Spleen (tissue), 11 donors: Measurements from ENCODE around the gene MAPK4. TPM values are rescaled to one million over a fixed set of nuclear protein-coding genes. Genes with fewer than 3 reads are reported as not detected.

Experiments used
- DNase-seq: peaks from one replicate; pipeline ENCODE4 v3.0.0-alpha.2; 2020
- H3K27ac ChIP-seq, 8 donors: fragments of 200-600 bp; sonication (generic) in 7 of 8; 1 replicate in 4 of 8; 2 replicates in 4 of 8; pipeline versions ENCODE4 v1.5.0 to v1.8.0; 2016 to 2021; ENCODE audit warnings: inconsistent platforms in 4 of 8, mild to moderate bottlenecking in 4 of 8, moderate library complexity in 1 of 8
- H3K27me3 ChIP-seq, 7 donors: fragments of 200-600 bp; sonication (generic) in 6 of 7; replicated peaks in 1 of 7; 1 replicate in 4 of 7; 2 replicates in 3 of 7; pipeline versions ENCODE4 v1.5.0 to v1.8.0; 2016 to 2021; ENCODE audit warnings: inconsistent platforms in 3 of 7, mild to moderate bottlenecking in 1 of 7
- H3K36me3 ChIP-seq, 6 donors: fragments of 200-600 bp; sonication (generic) in 5 of 6; 1 replicate in 4 of 6; 2 replicates in 2 of 6; pipeline versions ENCODE4 v1.5.0 to v1.8.0; 2016 to 2021; ENCODE audit warnings: inconsistent platforms in 2 of 6
- H3K4me1 ChIP-seq, 6 donors: fragments of 200-600 bp; sonication (generic) in 5 of 6; 1 replicate in 3 of 6; 2 replicates in 3 of 6; pipeline versions ENCODE4 v1.5.0 to v1.8.0; 2016 to 2021; ENCODE audit warnings: inconsistent platforms in 3 of 6
- H3K4me3 ChIP-seq, 8 donors: fragments of 200-600 bp; sonication (generic) in 7 of 8; 1 replicate in 4 of 8; 2 replicates in 4 of 8; pipeline versions ENCODE4 v1.5.0 to v1.8.0; 2016 to 2021; ENCODE audit warnings: inconsistent platforms in 4 of 8, mild to moderate bottlenecking in 4 of 8, moderate library complexity in 2 of 8
- H3K9me3 ChIP-seq, 8 donors: fragments of 200-600 bp; sonication (generic) in 7 of 8; 1 replicate in 4 of 8; 2 replicates in 4 of 8; pipeline versions ENCODE4 v1.5.0 to v1.8.0; 2016 to 2021; ENCODE audit warnings: inconsistent platforms in 4 of 8
- POLR2A ChIP-seq, 3 donors: fragments of 450-650 bp; IDR thresholded peaks; one replicate each; pipeline ENCODE4 v1.5.1; 2017; ENCODE audit warnings: antibody characterized with exemption in 3 of 3, mild to moderate bottlenecking in 1 of 3
- POLR2AphosphoS5 ChIP-seq, 3 donors: sonication (generic); formaldehyde crosslinking; IDR thresholded peaks; one replicate each; pipeline ENCODE4 v1.5.1; 2017; ENCODE audit warnings: antibody characterized with exemption in 3 of 3
- WGBS, 5 donors: extraction: QIAGEN DNeasy Blood & Tissue Kit in 3 of 5; methylation state at CpG; one replicate each; pipeline versions ENCODE4 v1.1.5 to v1.1.7; 2013 to 2018; 5-methylcytosine and 5-hydroxymethylcytosine counted together
- intact Hi-C: fragments of 100-400 bp; cut with DNase I; formaldehyde crosslinking; loops from one replicate; pipeline ENCODE4 v1.15.0; 2023; ENCODE audit warnings: low total_unique reads
- polyA plus RNA-seq, 3 donors: library from polyadenylated mRNA; stranded (reverse); fragments of 200-250 nt; gene quantifications; one replicate each; pipeline ENCODE4 v1.2.1, GENCODE V29; 2013
- total RNA-seq, 7 donors: library from RNA; depleted of rRNA in 3 of 7; stranded (reverse); fragments of >200 nt in 3 of 7; fragmentation: NEBNext Ultra II Directional in 4 of 7; extraction: Animal tissue kit (Norgen Biotek cat#: 25700) in 4 of 7; gene quantifications; one replicate each; pipeline versions ENCODE4 v1.1.0 to v1.2.1, GENCODE V29; 2016 to 2021
- TF ChIP-seq, protein P1 (sequence below), 11 experiments: fragments of 200-600 bp in 7 of 11; fragments of 450-650 bp in 4 of 11; sonication (generic) in 4 of 11; IDR thresholded peaks in 8 of 11; conservative IDR thresholded peaks in 3 of 11; 1 replicate in 7 of 11; 2 replicates in 4 of 11; pipeline versions ENCODE4 v1.4.0 to v1.8.0; 2016 to 2021; ENCODE audit warnings: antibody characterized with exemption in 11 of 11, inconsistent platforms in 4 of 11, mild to moderate bottlenecking in 1 of 11
- donor health status: healthy with polysubstance abuse.
- donor health status: DM: no; HTN: no; CAD: no; lungs with moderate emphysema.
- donor health status: DM: no; HTN: no; CAD: no.
- donor health status: Bipolar disorder and iron deficiency.
- donor health status: healthy.
- donor health status: DM: no; HTN: no; CAD: no.
- donor health status: DM: yes; HTN: yes; CAD: no.

The MAPK4 gene
- total and polyA plus RNA-seq, 10 donors = 0.02 to 0.29 (median 0.20) TPM; not detected in 4

- Histone ChIP-seq H3K36me3 (no peaks in the 10 kb centered on the region), H3K27ac (no peak overlapping the region), H3K4me3 (no peak overlapping the region), H3K27me3 (no peaks in the 10 kb centered on the region), H3K4me1 (no peaks in the 10 kb centered on the region), H3K9me3 (no peaks in the 10 kb centered on the region)
- intact Hi-C loops = no loop called here
- peak; percentile 2 for DNase-seq
- TF ChIP-seq POLR2A (IDR thresholded peaks at IDR 0.05) (no peak), POLR2AphosphoS5 (IDR thresholded peaks at IDR 0.05) (no peak)
- TF ChIP-seq, protein P1, sequence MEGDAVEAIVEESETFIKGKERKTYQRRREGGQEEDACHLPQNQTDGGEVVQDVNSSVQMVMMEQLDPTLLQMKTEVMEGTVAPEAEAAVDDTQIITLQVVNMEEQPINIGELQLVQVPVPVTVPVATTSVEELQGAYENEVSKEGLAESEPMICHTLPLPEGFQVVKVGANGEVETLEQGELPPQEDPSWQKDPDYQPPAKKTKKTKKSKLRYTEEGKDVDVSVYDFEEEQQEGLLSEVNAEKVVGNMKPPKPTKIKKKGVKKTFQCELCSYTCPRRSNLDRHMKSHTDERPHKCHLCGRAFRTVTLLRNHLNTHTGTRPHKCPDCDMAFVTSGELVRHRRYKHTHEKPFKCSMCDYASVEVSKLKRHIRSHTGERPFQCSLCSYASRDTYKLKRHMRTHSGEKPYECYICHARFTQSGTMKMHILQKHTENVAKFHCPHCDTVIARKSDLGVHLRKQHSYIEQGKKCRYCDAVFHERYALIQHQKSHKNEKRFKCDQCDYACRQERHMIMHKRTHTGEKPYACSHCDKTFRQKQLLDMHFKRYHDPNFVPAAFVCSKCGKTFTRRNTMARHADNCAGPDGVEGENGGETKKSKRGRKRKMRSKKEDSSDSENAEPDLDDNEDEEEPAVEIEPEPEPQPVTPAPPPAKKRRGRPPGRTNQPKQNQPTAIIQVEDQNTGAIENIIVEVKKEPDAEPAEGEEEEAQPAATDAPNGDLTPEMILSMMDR (IDR thresholded peaks at IDR 0.05 in 8 of 11, conservative IDR thresholded peaks at IDR 0.05 in 3 of 11) = no peak
- 67 to 82% (median 77%) methylated on average over 7 of the region's 7 CpGs for WGBS, 5 donors
Observed at GRCh38 chr18:50707855-50708469, 148.1 kb downstream of the MAPK4 start.

GRCh38 chr18:50709193-50709592 is 149.3 kb downstream of the MAPK4 start:
- no peaks in the 10 kb centered on the region for H3K4me1 ChIP-seq
- H3K36me3 ChIP-seq = no peaks in the 10 kb centered on the region
- no peak overlapping the region for H3K4me3 ChIP-seq
- H3K27me3 ChIP-seq = no peaks in the 10 kb centered on the region
- H3K27ac ChIP-seq = no peak overlapping the region
- no peaks in the 10 kb centered on the region for H3K9me3 ChIP-seq
- intact Hi-C loops = no loop called here
- TF ChIP-seq POLR2A (IDR thresholded peaks at IDR 0.05) = no peak
- DNase-seq = peak; percentile 42
- 84 to 91% (median 87%) methylated on average over 7 of the region's 7 CpGs for WGBS, 5 donors

GRCh38 chr18:50711386-50711785 is 151.5 kb downstream of the MAPK4 start:
- intact Hi-C loops = no loop called here
- Histone ChIP-seq H3K27me3 (no peaks in the 10 kb centered on the region), H3K27ac (no peak overlapping the region), H3K36me3 (no peaks in the 10 kb centered on the region), H3K4me1 (no peaks in the 10 kb centered on the region), H3K4me3 (no peak overlapping the region), H3K9me3 (peaks cover 0 to 12% (median 1%) of the 10 kb centered on the region in 8 donors)
- TF ChIP-seq POLR2A (IDR thresholded peaks at IDR 0.05) = no peak
- TF ChIP-seq POLR2AphosphoS5 (IDR thresholded peaks at IDR 0.05) = no peak
- TF ChIP-seq, protein P1 (IDR thresholded peaks at IDR 0.05 in 8 of 11, conservative IDR thresholded peaks at IDR 0.05 in 3 of 11) = no peak
- WGBS, 5 donors = 45 to 79% (median 50%) methylated on average over 5 of the region's 5 CpGs
- DNase-seq = peak; percentile 65

DNA sequence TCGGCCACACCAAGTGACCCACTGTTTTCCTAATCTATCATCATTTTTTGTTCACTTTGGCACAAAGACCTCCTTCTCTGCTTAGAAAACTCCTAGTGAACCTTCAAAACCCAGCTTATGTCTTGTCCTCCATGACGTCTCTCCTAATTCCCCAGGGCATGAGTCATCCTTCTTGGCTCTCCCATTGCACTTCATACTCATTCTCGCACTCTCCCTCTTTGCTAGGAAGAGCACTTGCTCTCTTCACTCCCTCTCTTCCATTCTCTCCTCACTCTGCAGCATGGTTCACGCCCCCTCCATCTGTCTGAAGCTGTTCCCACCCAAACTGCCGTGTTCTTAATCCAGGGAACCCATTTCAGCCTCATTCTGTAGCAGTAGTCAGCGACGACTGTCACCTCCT is 156.0 kb downstream of the MAPK4 start:
- intact Hi-C loops = no loop called here
- Histone ChIP-seq H3K27ac (no peak overlapping the region), H3K9me3 (peaks cover 0 to 12% (median 1%) of the 10 kb centered on the region in 8 donors), H3K4me3 (no peak overlapping the region), H3K36me3 (no peaks in the 10 kb centered on the region), H3K27me3 (peaks cover 0 to 16% (median 0%) of the 10 kb centered on the region in 7 donors), H3K4me1 (no peaks in the 10 kb centered on the region)
- TF ChIP-seq POLR2A (IDR thresholded peaks at IDR 0.05) (no peak), POLR2AphosphoS5 (IDR thresholded peaks at IDR 0.05) (no peak)
- TF ChIP-seq, protein P1 (IDR thresholded peaks at IDR 0.05 in 8 of 11, conservative IDR thresholded peaks at IDR 0.05 in 3 of 11) = no peak
- WGBS, 5 donors = 83 to 88% (median 86%) methylated on average over 7 of the region's 7 CpGs
- DNase-seq = no peak
